Ovary (tissue), 9 donors: ENCODE results near the gene SLC12A6. TPM values are rescaled to one million over a fixed set of nuclear protein-coding genes. Genes with fewer than 3 reads are reported as not detected.

Experiments used
- DNase-seq, 5 donors: peaks; one replicate each; pipeline ENCODE4 v3.0.0-alpha.2; 2019 to 2020
- H3K27ac ChIP-seq, 2 donors: fragments of 200-600 bp; one replicate each; pipeline versions ENCODE4 v1.5.1 to v1.8.0; 2019 to 2022
- H3K27me3 ChIP-seq: fragments of 200-600 bp; one replicate; pipeline ENCODE4 v1.8.0; 2022
- H3K36me3 ChIP-seq: fragments of 200-600 bp; sonication (generic); one replicate; pipeline ENCODE4 v1.5.1; 2019
- H3K4me1 ChIP-seq: one replicate; pipeline ENCODE4 v1.8.1; 2013; ENCODE audit warnings: mild to moderate bottlenecking, moderate library complexity; ENCODE audit not compliant: insufficient read depth
- H3K4me3 ChIP-seq: fragments of 200-600 bp; sonication (generic); one replicate; pipeline ENCODE4 v1.5.1; 2017
- H3K9me3 ChIP-seq, 2 donors: fragments of 200-600 bp in 1 of 2; sonication (generic) in 1 of 2; one replicate each; pipeline versions ENCODE4 v1.5.1 to v1.8.1; 2013 to 2019; ENCODE audit warnings: mild to moderate bottlenecking in 1 of 2, moderate library complexity in 1 of 2
- EP300 ChIP-seq: sonication (generic); formaldehyde crosslinking; IDR thresholded peaks from one replicate; pipeline ENCODE4 v1.6.1; 2017; ENCODE audit warnings: antibody characterized with exemption
- POLR2A ChIP-seq: fragments of 450-650 bp; IDR thresholded peaks from one replicate; pipeline ENCODE4 v1.6.1; 2017; ENCODE audit warnings: antibody characterized with exemption, mild to moderate bottlenecking, moderate library complexity
- WGBS, 3 donors: extraction: QIAGEN DNeasy Blood & Tissue Kit in 1 of 3; methylation state at CpG; one replicate each; pipeline versions ENCODE4 v1.1.5 to v1.1.7; 2013 to 2017; 5-methylcytosine and 5-hydroxymethylcytosine counted together
- intact Hi-C, 4 donors: fragments of 100-400 bp; cut with DNase I; formaldehyde crosslinking; loops; one replicate each; pipeline versions ENCODE4 v1.11.0 to v1.15.1; 2022 to 2023
- polyA plus RNA-seq, 2 donors: library from polyadenylated mRNA; stranded (reverse); fragments of 200-250 nt in 1 of 2; fragments of 350-450 nt in 1 of 2; fragmentation: Illumina TruSeq in 1 of 2; extraction: RNeasy Lipid Tissue Mini Kit (QIAGEN cat#74804) in 1 of 2; gene quantifications; one replicate each; pipeline ENCODE4 v1.2.3, GENCODE V29; 2013 to 2014
- total RNA-seq, 7 donors: library from RNA; depleted of rRNA in 2 of 7; stranded (reverse); fragments of >200 nt in 2 of 7; fragmentation: NEBNext Ultra II Directional in 3 of 7; extraction: Animal tissue kit (Norgen Biotek cat#: 25700) in 3 of 7; gene quantifications; one replicate each; pipeline versions ENCODE4 v1.1.0 to v1.2.4, GENCODE V29; 2016 to 2023
- TF ChIP-seq, protein P1 (sequence below), 3 donors: fragments of 450-650 bp in 2 of 3; fragments of 200-600 bp in 1 of 3; IDR thresholded peaks; one replicate each; pipeline versions ENCODE4 v1.5.1 to v1.8.0; 2016 to 2022; ENCODE audit warnings: antibody characterized with exemption in 3 of 3, mild to moderate bottlenecking in 1 of 3
- donor health status: DM: no; HTN: no; CAD: no; lungs with moderate emphysema.
- donor health status: DM: no; HTN: no; CAD: no.
- donor health status: Bipolar disorder and iron deficiency.
- donor health status: DM: yes; HTN: yes; CAD: no.
- donor health status: DM: no; HTN: no; CAD: no.
- donor health status: DM: yes; HTN: yes; CAD: no.

Gene SLC12A6
- total and polyA plus RNA-seq, 9 donors = 6.9 to 19.7 (median 11.4) TPM

- Histone ChIP-seq H3K4me3 (peak within 1 kb of the TSS; percentile 80), H3K4me1 (no peaks in the 10 kb centered on the region), H3K27ac (peak within 1 kb of the TSS; percentile 90 to 99), H3K9me3 (no peaks in the 10 kb centered on the region), H3K36me3 (no peaks in the 10 kb centered on the region), H3K27me3 (no peaks in the 10 kb centered on the region)
- 0 to 1% (median 0%) methylated on average over 30 to 80 of the region's 80 CpGs for WGBS, 3 donors
- peak; percentile 83 to 90 (median 86) for DNase-seq
- intact Hi-C loops = loop anchor here in 1 of 4 donors (10.0 kb wide), 1 partner anchor 133 kb away; no protein-coding TSS in a partner anchor
- TF ChIP-seq, protein P1, sequence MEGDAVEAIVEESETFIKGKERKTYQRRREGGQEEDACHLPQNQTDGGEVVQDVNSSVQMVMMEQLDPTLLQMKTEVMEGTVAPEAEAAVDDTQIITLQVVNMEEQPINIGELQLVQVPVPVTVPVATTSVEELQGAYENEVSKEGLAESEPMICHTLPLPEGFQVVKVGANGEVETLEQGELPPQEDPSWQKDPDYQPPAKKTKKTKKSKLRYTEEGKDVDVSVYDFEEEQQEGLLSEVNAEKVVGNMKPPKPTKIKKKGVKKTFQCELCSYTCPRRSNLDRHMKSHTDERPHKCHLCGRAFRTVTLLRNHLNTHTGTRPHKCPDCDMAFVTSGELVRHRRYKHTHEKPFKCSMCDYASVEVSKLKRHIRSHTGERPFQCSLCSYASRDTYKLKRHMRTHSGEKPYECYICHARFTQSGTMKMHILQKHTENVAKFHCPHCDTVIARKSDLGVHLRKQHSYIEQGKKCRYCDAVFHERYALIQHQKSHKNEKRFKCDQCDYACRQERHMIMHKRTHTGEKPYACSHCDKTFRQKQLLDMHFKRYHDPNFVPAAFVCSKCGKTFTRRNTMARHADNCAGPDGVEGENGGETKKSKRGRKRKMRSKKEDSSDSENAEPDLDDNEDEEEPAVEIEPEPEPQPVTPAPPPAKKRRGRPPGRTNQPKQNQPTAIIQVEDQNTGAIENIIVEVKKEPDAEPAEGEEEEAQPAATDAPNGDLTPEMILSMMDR (IDR thresholded peaks at IDR 0.05) = peak; percentile 91 to 97 (median 96)
- TF ChIP-seq EP300 (no peak), POLR2A (peak; percentile 50)
Observed at GRCh38 chr15:34367101-34368081, 29.8 kb upstream of the SLC12A6 start, which contains the start of gene LPCAT4. TSS of gene LPCAT4 (minus strand) at chr15:34367196. CDS start at chr15:34367100, 96 bp downstream.

- peak overlapping the region; percentile 11 to 99 for H3K27ac ChIP-seq
- H3K9me3 ChIP-seq = no peaks in the 10 kb centered on the region
- TF ChIP-seq, protein P1 (IDR thresholded peaks at IDR 0.05) = no peak
- TF ChIP-seq EP300 (no peak), POLR2A (no peak)
- H3K4me1 ChIP-seq = no peaks in the 10 kb centered on the region
- no peaks in the 10 kb centered on the region for H3K36me3 ChIP-seq
- intact Hi-C loops = loop anchor here in 1 of 4 donors (10.0 kb wide), 1 partner anchor 132 kb away; no protein-coding TSS in a partner anchor
- DNase-seq = peak; percentile 69 to 82 (median 78)
- H3K4me3 ChIP-seq = peak overlapping the region; percentile 80
- H3K27me3 ChIP-seq = no peaks in the 10 kb centered on the region
- 0 to 1% (median 1%) methylated on average over 35 to 37 of the region's 37 CpGs for WGBS, 3 donors
Observed at GRCh38 chr15:34366271-34367065, 28.9 kb upstream of the SLC12A6 start.

GRCh38 chr15:34365836-34366235 is 28.3 kb upstream of the SLC12A6 start:
- TF ChIP-seq POLR2A (no peak), EP300 (no peak)
- TF ChIP-seq, protein P1 (IDR thresholded peaks at IDR 0.05) = no peak
- Histone ChIP-seq H3K4me3 (peak overlapping the region; percentile 80), H3K36me3 (no peaks in the 10 kb centered on the region), H3K27ac (peak overlapping the region; percentile 11 to 99), H3K9me3 (no peaks in the 10 kb centered on the region), H3K27me3 (no peaks in the 10 kb centered on the region), H3K4me1 (no peaks in the 10 kb centered on the region)
- intact Hi-C loops = loop anchor here in 1 of 4 donors (10.0 kb wide), 1 partner anchor 131 kb away; no protein-coding TSS in a partner anchor
- no peak for DNase-seq
- 23 to 33% (median 26%) methylated on average over 5 of the region's 5 CpGs for WGBS, 3 donors
